IPS-11a (cell line): ENCODE results near the gene GPSM1.

Source experiments
- H3K4me3 ChIP-seq: one replicate; pipeline ENCODE4 v1.5.1; 2013; ENCODE audit warnings: low read depth, low read length, control low read depth

GPSM1 gene

GRCh38 chr9:136407911-136408310 is 80.6 kb downstream of the GPSM1 start:
- H3K4me3 ChIP-seq: no peak overlapping the region
